GM12878 (cell line): ENCODE measurements around the gene MACROD2. TPM values are rescaled to one million over a fixed set of nuclear protein-coding genes. Genes with fewer than 3 reads are reported as not detected.

ENCODE experiments used
- ATAC-seq: fragments of 200-7000 bp; cut with Tn5 transposase; 3 replicates; pipeline ENCODE4 v1.9.1; 2020; ENCODE audit warnings: mild to moderate bottlenecking, moderate library complexity
- BruUV-seq: library from RNA; stranded (reverse); fragments of 400-500 nt; replicated peaks from 2 replicates; lab custom pipeline; 2021; lab: Mats Ljungman, UMichigan
- CTCF ChIA-PET: fragments of 300-600 bp; sonication (Branson Sonifier 250); formaldehyde crosslinking; extraction: SDS; loops from one replicate; lab custom pipeline; 2021; ENCODE audit warnings: inconsistent platforms; lab: Yijun Ruan, JAX
- POLR2A ChIA-PET: fragments of 350-600 bp; formaldehyde crosslinking; extraction: SDS; loops from one replicate; lab custom pipeline; 2021; ENCODE audit warnings: inconsistent platforms; lab: Charles Lee
- RAD21 ChIA-PET: fragments of 300-600 bp; sonication (Branson Sonifier 250); formaldehyde crosslinking; loops from one replicate; lab custom pipeline; 2023; ENCODE audit warnings: antibody characterized with exemption; ENCODE audit not compliant: unreplicated experiment; lab: Charles Lee
- SMC1A ChIA-PET: fragments of 300-600 bp; sonication (Branson Sonifier 250); formaldehyde crosslinking; loops from one replicate; lab custom pipeline; 2023; ENCODE audit not compliant: unreplicated experiment, uncharacterized antibody; lab: Charles Lee
- DNase-seq: peaks from one replicate; pipeline ENCODE4 v3.0.0-alpha.2; 2011; ENCODE audit warnings: low read depth, low spot score
- FAIRE-seq: peaks from 3 replicates; lab custom pipeline; 2011; peaks lifted over from hg19 to GRCh38; lab: Jason Lieb, UNC
- H2AFZ ChIP-seq: 2 replicates; pipeline ENCODE4 v1.6.0; 2011; ENCODE audit warnings: low read depth, low read length, control low read depth; ENCODE audit not compliant: control insufficient read depth
- H3K27ac ChIP-seq: 2 replicates; pipeline ENCODE4 v1.5.1; 2011; ENCODE audit warnings: control low read depth; ENCODE audit not compliant: control insufficient read depth, insufficient read depth
- H3K27me3 ChIP-seq, 2 experiments: replicated peaks in 1 of 2; 2 replicates each; pipeline versions ENCODE4 v1.6.0 to v1.6.1; 2011; ENCODE audit warnings: low read length in 1 of 2; ENCODE audit not compliant: control insufficient read depth in 2 of 2, insufficient read depth in 2 of 2
- H3K36me3 ChIP-seq, 2 experiments: 2 replicates each; pipeline ENCODE4 v1.5.1; 2011; ENCODE audit warnings: low read length in 1 of 2; ENCODE audit not compliant: control insufficient read depth in 2 of 2, insufficient read depth in 2 of 2
- H3K4me1 ChIP-seq: 2 replicates; pipeline ENCODE4 v1.6.1; 2011; ENCODE audit warnings: mild to moderate bottlenecking, low read length, moderate library complexity, mixed read lengths; ENCODE audit not compliant: control insufficient read depth, insufficient read depth
- H3K4me2 ChIP-seq: 2 replicates; pipeline ENCODE4 v1.6.0; 2011; ENCODE audit warnings: control low read depth; ENCODE audit not compliant: control insufficient read depth, insufficient read depth
- H3K4me3 ChIP-seq: fragments of 200-600 bp; sonication (generic); 2 replicates; pipeline ENCODE4 v1.5.1; 2016
- H3K79me2 ChIP-seq: 2 replicates; pipeline ENCODE4 v1.6.0; 2011; ENCODE audit warnings: low read length; ENCODE audit not compliant: control insufficient read depth, insufficient read depth
- H3K9ac ChIP-seq: 2 replicates; pipeline ENCODE4 v1.8.0; 2011; ENCODE audit warnings: low read length, control low read depth, mixed read lengths; ENCODE audit not compliant: control insufficient read depth, insufficient read depth
- H3K9me3 ChIP-seq: replicated peaks from 3 replicates; pipeline ENCODE4 v1.5.1; 2011; ENCODE audit warnings: mild to moderate bottlenecking, low read length; ENCODE audit not compliant: control insufficient read depth, insufficient read depth
- H4K20me1 ChIP-seq: 2 replicates; pipeline ENCODE4 v1.6.0; 2011; ENCODE audit not compliant: control insufficient read depth, insufficient read depth
- BMI1 ChIP-seq: fragments of 450-650 bp; IDR thresholded peaks from 2 replicates; pipeline ENCODE4 v1.6.1; 2016; ENCODE audit warnings: mild to moderate bottlenecking, moderate library complexity, borderline replicate concordance
- EED ChIP-seq: sonication (generic); IDR thresholded peaks from 2 replicates; pipeline ENCODE4 v1.6.1; 2016; ENCODE audit warnings: antibody characterized with exemption, low read depth
- ESRRA ChIP-seq: IDR thresholded peaks from 2 replicates; pipeline ENCODE4 v1.6.1; 2012; ENCODE audit warnings: mild to moderate bottlenecking, low read length, improper control_type of control experiment
- ETV6 ChIP-seq, 2 experiments: fragments of 450-650 bp in 1 of 2; IDR thresholded peaks in 1 of 2; conservative IDR thresholded peaks in 1 of 2; 2 replicates each; pipeline ENCODE4 v1.6.1; 2014; ENCODE audit warnings: antibody characterized with exemption in 1 of 2, borderline replicate concordance in 1 of 2, low read depth in 1 of 2, mild to moderate bottlenecking in 1 of 2, moderate library complexity in 1 of 2
- FOXK2 ChIP-seq: fragments of 450-650 bp; IDR thresholded peaks from 2 replicates; pipeline ENCODE4 v1.6.1; 2017; ENCODE audit warnings: mild to moderate bottlenecking, moderate library complexity
- FOXM1 ChIP-seq: IDR thresholded peaks from 2 replicates; pipeline ENCODE4 v1.6.1; 2012; ENCODE audit warnings: low read depth, mild to moderate bottlenecking, inconsistent platforms, low read length, moderate library complexity
- KDM1A ChIP-seq: fragments of 200-600 bp; sonication (generic); IDR thresholded peaks from 2 replicates; pipeline ENCODE4 v1.6.1; 2016; ENCODE audit warnings: borderline replicate concordance
- NFXL1 ChIP-seq: fragments of 450-650 bp; IDR thresholded peaks from 2 replicates; pipeline ENCODE4 v1.6.1; 2017; ENCODE audit warnings: antibody characterized with exemption, mild to moderate bottlenecking, borderline replicate concordance
- TBL1XR1 ChIP-seq: IDR thresholded peaks from 2 replicates; pipeline ENCODE4 v1.6.1; 2012; ENCODE audit warnings: low read depth, low read length, improper control_type of control experiment
- TCF7 ChIP-seq: IDR thresholded peaks from 2 replicates; pipeline ENCODE4 v1.6.1; 2014; ENCODE audit warnings: antibody characterized with exemption, borderline replicate concordance
- WGBS: methylation state at CpG from one replicate; pipeline ENCODE4 v1.1.6; 2016; ENCODE audit warnings: low lambda C conversion rate; ENCODE audit not compliant: insufficient replicate concordance, insufficient coverage; ENCODE audit errors: missing lambda C conversion rate; 5-methylcytosine and 5-hydroxymethylcytosine counted together
- in situ Hi-C: fragments of 300-500 bp; cut with MboI; formaldehyde crosslinking; loops from 9 replicates; pipeline ENCODE4 v1.14.3; 2018; ENCODE audit warnings: mixed read lengths
- intact Hi-C: fragments of 100-400 bp; cut with micrococcal nuclease; formaldehyde crosslinking; loops from one replicate; pipeline ENCODE4 v1.14.2; 2022; ENCODE audit not compliant: unreplicated experiment
- polyA plus RNA-seq, 11 experiments: library from polyadenylated mRNA; depleted of rRNA in 4 of 11; unstranded in 6 of 11; stranded (reverse) in 5 of 11; fragments of >200 nt; fragmentation: Nextera tagmentation in 4 of 11; fragmentation: Illumina TruSeq in 1 of 11; extraction: Ambion mirVana in 4 of 11; extraction: Trizol in 1 of 11; gene quantifications; 1 replicate in 1 of 11; 2 replicates in 10 of 11; pipeline versions ENCODE4 v1.2.1 to v1.2.3, GENCODE V29; 2011 to 2016; ENCODE audit warnings: inconsistent platforms in 2 of 11, missing spikeins in 2 of 11, low read depth in 1 of 11
- total RNA-seq, 4 experiments: library from RNA; depleted of rRNA in 3 of 4; stranded (reverse); fragments of >200 nt in 3 of 4; fragmentation: Illumina TruSeq in 1 of 4; extraction: Trizol in 1 of 4; gene quantifications; 2 replicates each; pipeline versions ENCODE4 v1.2.1 to v1.2.3, GENCODE V29; 2013 to 2021
- TF ChIP-seq, protein P1 (sequence below): fragments of 450-650 bp; conservative IDR thresholded peaks from 2 replicates; pipeline ENCODE4 v1.6.1; 2017; ENCODE audit warnings: mild to moderate bottlenecking, moderate library complexity
- TF ChIP-seq, protein P2 (sequence below): fragments of 450-650 bp; formaldehyde crosslinking; IDR thresholded peaks from 2 replicates; pipeline ENCODE4 v1.4.0; 2020; ENCODE audit warnings: mild to moderate bottlenecking, moderate library complexity
- TF ChIP-seq, protein P3 (sequence below): fragments of 150-350 bp; IDR thresholded peaks from 2 replicates; pipeline ENCODE4 v1.6.1; 2014; ENCODE audit warnings: mild to moderate bottlenecking, low read depth, low read length

Gene MACROD2
- total and polyA plus RNA-seq, 10 of the 15 experiments (the other 5 are each of a cell fraction or from before 2014, with no cell fraction given), result 1.1 to 21.5 (median 2.2) TPM

DNA sequence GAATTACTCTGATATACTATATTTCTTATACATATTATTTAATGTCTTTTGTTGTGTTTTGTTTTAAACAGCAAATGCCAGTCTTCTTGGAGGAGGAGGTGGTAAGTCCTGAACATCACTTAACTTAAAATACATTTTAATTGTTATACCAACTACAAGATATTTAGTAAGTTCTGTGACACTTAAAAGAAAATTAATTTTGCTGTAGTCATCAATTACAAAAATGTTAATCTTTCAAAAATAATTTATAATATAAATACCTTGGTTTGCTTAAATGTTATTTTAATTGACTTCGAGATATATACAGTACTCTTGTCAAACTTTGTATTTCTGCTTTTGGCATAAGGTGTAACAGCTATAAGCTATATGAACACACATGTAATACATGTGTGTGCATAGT is 498.1 kb downstream of the MACROD2 start:
- 24% methylated on average over 1 of the region's 1 CpG for WGBS
- no peak for FAIRE-seq
- intact Hi-C loops, result no loop called here

More for the DNA sequence above, 498.1 kb downstream of the MACROD2 start:
- no peak overlapping the region for H3K4me2 ChIP-seq
- no peak overlapping the region for H3K4me3 ChIP-seq
- RAD21 ChIA-PET, result no interaction called here
- no peak overlapping the region for H3K27ac ChIP-seq
- no peaks in the 10 kb centered on the region for H3K9me3 ChIP-seq
- no peaks in the 10 kb centered on the region; a peak in 1 of 4 replicates for H3K27me3 ChIP-seq
- TF ChIP-seq, protein P1, sequence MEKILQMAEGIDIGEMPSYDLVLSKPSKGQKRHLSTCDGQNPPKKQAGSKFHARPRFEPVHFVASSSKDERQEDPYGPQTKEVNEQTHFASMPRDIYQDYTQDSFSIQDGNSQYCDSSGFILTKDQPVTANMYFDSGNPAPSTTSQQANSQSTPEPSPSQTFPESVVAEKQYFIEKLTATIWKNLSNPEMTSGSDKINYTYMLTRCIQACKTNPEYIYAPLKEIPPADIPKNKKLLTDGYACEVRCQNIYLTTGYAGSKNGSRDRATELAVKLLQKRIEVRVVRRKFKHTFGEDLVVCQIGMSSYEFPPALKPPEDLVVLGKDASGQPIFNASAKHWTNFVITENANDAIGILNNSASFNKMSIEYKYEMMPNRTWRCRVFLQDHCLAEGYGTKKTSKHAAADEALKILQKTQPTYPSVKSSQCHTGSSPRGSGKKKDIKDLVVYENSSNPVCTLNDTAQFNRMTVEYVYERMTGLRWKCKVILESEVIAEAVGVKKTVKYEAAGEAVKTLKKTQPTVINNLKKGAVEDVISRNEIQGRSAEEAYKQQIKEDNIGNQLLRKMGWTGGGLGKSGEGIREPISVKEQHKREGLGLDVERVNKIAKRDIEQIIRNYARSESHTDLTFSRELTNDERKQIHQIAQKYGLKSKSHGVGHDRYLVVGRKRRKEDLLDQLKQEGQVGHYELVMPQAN, result no peak
- TF ChIP-seq ETV6 (conservative IDR thresholded peaks at IDR 0.05 in 1 of 2, IDR thresholded peaks at IDR 0.05 in 1 of 2; ENCODE audit: borderline replicate concordance in 1 of 2, low read depth in 1 of 2) (no peak), TBL1XR1 (no peak), FOXM1 (no peak), TCF7 (no peak), KDM1A (no peak), BMI1 (no peak), ESRRA (no peak), NFXL1 (no peak), EED (no peak), FOXK2 (no peak)
- TF ChIP-seq, protein P2, sequence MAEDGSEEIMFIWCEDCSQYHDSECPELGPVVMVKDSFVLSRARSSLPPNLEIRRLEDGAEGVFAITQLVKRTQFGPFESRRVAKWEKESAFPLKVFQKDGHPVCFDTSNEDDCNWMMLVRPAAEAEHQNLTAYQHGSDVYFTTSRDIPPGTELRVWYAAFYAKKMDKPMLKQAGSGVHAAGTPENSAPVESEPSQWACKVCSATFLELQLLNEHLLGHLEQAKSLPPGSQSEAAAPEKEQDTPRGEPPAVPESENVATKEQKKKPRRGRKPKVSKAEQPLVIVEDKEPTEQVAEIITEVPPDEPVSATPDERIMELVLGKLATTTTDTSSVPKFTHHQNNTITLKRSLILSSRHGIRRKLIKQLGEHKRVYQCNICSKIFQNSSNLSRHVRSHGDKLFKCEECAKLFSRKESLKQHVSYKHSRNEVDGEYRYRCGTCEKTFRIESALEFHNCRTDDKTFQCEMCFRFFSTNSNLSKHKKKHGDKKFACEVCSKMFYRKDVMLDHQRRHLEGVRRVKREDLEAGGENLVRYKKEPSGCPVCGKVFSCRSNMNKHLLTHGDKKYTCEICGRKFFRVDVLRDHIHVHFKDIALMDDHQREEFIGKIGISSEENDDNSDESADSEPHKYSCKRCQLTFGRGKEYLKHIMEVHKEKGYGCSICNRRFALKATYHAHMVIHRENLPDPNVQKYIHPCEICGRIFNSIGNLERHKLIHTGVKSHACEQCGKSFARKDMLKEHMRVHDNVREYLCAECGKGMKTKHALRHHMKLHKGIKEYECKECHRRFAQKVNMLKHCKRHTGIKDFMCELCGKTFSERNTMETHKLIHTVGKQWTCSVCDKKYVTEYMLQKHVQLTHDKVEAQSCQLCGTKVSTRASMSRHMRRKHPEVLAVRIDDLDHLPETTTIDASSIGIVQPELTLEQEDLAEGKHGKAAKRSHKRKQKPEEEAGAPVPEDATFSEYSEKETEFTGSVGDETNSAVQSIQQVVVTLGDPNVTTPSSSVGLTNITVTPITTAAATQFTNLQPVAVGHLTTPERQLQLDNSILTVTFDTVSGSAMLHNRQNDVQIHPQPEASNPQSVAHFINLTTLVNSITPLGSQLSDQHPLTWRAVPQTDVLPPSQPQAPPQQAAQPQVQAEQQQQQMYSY (CRISPR knock-in tag), result no peak
- TF ChIP-seq, protein P3, sequence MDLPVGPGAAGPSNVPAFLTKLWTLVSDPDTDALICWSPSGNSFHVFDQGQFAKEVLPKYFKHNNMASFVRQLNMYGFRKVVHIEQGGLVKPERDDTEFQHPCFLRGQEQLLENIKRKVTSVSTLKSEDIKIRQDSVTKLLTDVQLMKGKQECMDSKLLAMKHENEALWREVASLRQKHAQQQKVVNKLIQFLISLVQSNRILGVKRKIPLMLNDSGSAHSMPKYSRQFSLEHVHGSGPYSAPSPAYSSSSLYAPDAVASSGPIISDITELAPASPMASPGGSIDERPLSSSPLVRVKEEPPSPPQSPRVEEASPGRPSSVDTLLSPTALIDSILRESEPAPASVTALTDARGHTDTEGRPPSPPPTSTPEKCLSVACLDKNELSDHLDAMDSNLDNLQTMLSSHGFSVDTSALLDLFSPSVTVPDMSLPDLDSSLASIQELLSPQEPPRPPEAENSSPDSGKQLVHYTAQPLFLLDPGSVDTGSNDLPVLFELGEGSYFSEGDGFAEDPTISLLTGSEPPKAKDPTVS, result no peak
- TF ChIP-seq, all 136 proteins: peak for 0
- SMC1A ChIA-PET, result no interaction called here
- Histone ChIP-seq H3K79me2 (no peaks in the 10 kb centered on the region), H3K4me1 (no peaks in the 10 kb centered on the region), H3K36me3 (no peaks in the 10 kb centered on the region), H2AFZ (no peak overlapping the region), H3K9ac (no peak overlapping the region), H4K20me1 (no peaks in the 10 kb centered on the region)
- CTCF ChIA-PET, result no interaction called here
- POLR2A ChIA-PET, result no interaction called here
- in situ Hi-C loops, result no loop called here
- BruUV-seq, result no TSS peak
- ATAC-seq, result no peak
- DNase-seq, result no peak
